ENCODE results near the gene ZNF500. TPM values are rescaled to one million over a fixed set of nuclear protein-coding genes. Genes with fewer than 3 reads are reported as not detected.
"Not testable (repeated sequence)": the region's sequence is repeated elsewhere in the genome, so short reads cannot be mapped to it uniquely, and the experiment has no call there.

The ZNF500 gene
- total RNA-seq, 1 experiment from 2014 or later, result 20.1 TPM

DNA sequence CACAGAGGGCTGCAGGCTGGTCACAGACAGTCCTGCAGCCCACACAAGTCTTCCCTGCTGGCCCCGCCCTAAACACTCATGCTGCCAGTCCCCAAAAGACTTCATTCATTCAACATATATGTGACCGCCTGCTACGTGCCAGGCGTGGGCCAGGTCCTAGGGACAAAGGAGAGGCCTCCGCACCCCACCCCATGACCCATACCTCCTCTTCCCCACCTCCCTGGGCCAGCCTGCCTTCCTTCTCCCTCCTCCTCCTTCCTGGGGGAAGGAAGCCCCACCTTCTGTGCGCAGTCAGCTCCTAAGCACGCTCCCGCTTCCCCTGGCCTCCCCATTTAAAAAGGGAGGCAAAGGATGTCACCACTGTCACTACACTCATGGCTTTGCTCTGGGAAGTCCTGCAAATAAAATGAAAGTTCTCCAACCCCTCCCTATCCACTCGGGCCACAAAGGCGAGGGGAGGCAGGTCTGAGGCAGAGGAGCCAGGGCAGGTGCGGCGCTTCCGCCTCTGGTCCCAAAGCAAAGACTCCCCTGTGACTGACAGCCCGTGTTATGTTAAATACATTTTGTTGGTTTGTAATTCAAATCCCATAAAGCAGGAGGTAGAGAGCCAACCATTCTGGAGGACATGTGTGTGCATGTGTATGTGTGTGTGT, 23.6 kb downstream of the ZNF500 start:
- Histone ChIP-seq H3K4me3 (replicated peaks in 1 of 2; ENCODE audit: low read depth in 1 of 2, low read length in 2 of 2) (no peak overlapping the region), H3K36me3 (ENCODE audit: control insufficient read depth in 1 of 2, insufficient read depth in 2 of 2, low read length in 2 of 2) (no peaks in the 10 kb centered on the region), H3K4me1 (ENCODE audit: control insufficient read depth in 1 of 2, insufficient read depth in 2 of 2, low read length in 2 of 2) (no peaks in the 10 kb centered on the region), H3K79me2 (ENCODE audit: insufficient read depth, low read length) (no peaks in the 10 kb centered on the region), H2AFZ (ENCODE audit: low read depth, low read length, poor library complexity, severe bottlenecking) (no peak overlapping the region), H3K9me2 (ENCODE audit: insufficient read depth) (no peaks in the 10 kb centered on the region), H3K4me2 (ENCODE audit: low read length) (no peak overlapping the region), H4K20me1 (ENCODE audit: insufficient read depth) (no peaks in the 10 kb centered on the region), H3K27me3 (ENCODE audit: insufficient read depth, low read length) (no peaks in the 10 kb centered on the region), H3K9me3 (ENCODE audit: control insufficient read depth in 1 of 2, insufficient read depth in 1 of 2, low read depth in 1 of 2, low read length in 2 of 2) (no peaks in the 10 kb centered on the region), H3K27ac (ENCODE audit: low read depth, low read length) (no peak overlapping the region), H3K9ac (ENCODE audit: low read length) (no peak overlapping the region)
- TF ChIP-seq CEBPB (IDR thresholded peaks at IDR 0.05; ENCODE audit: low read depth) (no peak), ZFX (IDR thresholded peaks at IDR 0.05) (no peak), ZNF274 (IDR thresholded peaks at IDR 0.05; ENCODE audit: low read depth, low read length) (no peak), SRF (IDR thresholded peaks at IDR 0.05; ENCODE audit: low read depth) (no peak), SP1 (IDR thresholded peaks at IDR 0.05; ENCODE audit: low read depth) (no peak), YY1 (IDR thresholded peaks at IDR 0.05; ENCODE audit: extremely low read depth, insufficient replicate concordance, low read depth, low read length) (no peak), EGR1 (IDR thresholded peaks at IDR 0.05; ENCODE audit: low read depth) (no peak), JUND (IDR thresholded peaks at IDR 0.05) (no peak), EZH2 (IDR thresholded peaks at IDR 0.05) (no peak), TCF7L2 (IDR thresholded peaks at IDR 0.05; ENCODE audit: borderline replicate concordance, extremely low read depth, insufficient read depth, insufficient read length) (no peak)
- TF ChIP-seq, protein P1, sequence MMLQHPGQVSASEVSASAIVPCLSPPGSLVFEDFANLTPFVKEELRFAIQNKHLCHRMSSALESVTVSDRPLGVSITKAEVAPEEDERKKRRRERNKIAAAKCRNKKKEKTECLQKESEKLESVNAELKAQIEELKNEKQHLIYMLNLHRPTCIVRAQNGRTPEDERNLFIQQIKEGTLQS (IDR thresholded peaks at IDR 0.05), result no peak
- no peak for DNase-seq (ENCODE audit: low read depth, low spot score)
- POLR2A ChIA-PET, result no interaction called here
- CTCF ChIA-PET, result no interaction called here
- intact Hi-C loops (cut with micrococcal nuclease), result no loop called here
- BruUV-seq (replicated peaks), result no TSS peak
- no peak for ATAC-seq
- RAD21 ChIA-PET (ENCODE audit: low non-redundant PET in 1 of 2, low total read pairs in 2 of 2, uncharacterized antibody in 2 of 2, unreplicated experiment in 2 of 2), result no interaction called here

DNA sequence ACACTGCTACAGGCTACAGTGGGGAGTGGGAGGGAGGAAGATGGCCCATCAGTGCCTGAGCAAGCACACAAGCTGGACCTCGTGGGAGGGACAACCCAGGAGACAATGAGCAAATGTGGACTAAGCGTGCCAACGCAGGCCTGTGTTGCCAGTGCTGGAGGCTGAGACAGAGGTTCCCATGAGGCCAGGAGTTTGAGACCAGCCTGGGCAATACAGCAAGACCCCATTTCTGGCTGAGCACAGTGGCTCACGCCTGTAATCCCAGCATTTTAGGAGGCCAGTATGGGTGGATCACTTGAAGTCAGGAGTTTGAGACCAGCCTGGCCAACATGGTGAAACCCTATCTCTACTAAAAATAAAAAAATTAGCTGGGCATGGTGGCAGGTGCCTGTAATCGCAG, 28.6 kb downstream of the ZNF500 start:
- H3K9me3 ChIP-seq (ENCODE audit: control insufficient read depth in 1 of 2, insufficient read depth in 1 of 2, low read depth in 1 of 2, low read length in 2 of 2); H3K27ac ChIP-seq (ENCODE audit: low read depth, low read length); H3K4me3 ChIP-seq (replicated peaks in 1 of 2; ENCODE audit: low read depth in 1 of 2, low read length in 2 of 2); H3K79me2 ChIP-seq (ENCODE audit: insufficient read depth, low read length); H3K9me2 ChIP-seq (ENCODE audit: insufficient read depth); RAD21 ChIA-PET (ENCODE audit: low non-redundant PET in 1 of 2, low total read pairs in 2 of 2, uncharacterized antibody in 2 of 2, unreplicated experiment in 2 of 2); H2AFZ ChIP-seq (ENCODE audit: low read depth, low read length, poor library complexity, severe bottlenecking); H3K9ac ChIP-seq (ENCODE audit: low read length); H3K36me3 ChIP-seq (ENCODE audit: control insufficient read depth in 1 of 2, insufficient read depth in 2 of 2, low read length in 2 of 2); CTCF ChIA-PET; ATAC-seq; H4K20me1 ChIP-seq (ENCODE audit: insufficient read depth); DNase-seq (ENCODE audit: low read depth, low spot score); POLR2A ChIA-PET; BruUV-seq (replicated peaks); intact Hi-C loops (cut with micrococcal nuclease); H3K4me2 ChIP-seq (ENCODE audit: low read length); H3K27me3 ChIP-seq (ENCODE audit: insufficient read depth, low read length): not testable (repeated sequence)
- H3K4me1 ChIP-seq (ENCODE audit: control insufficient read depth in 1 of 2, insufficient read depth in 2 of 2, low read length in 2 of 2), result peaks cover 8 to 11% of the 10 kb centered on the region in 2 experiments; a peak in 3 of 4 replicates
